NT2/D1 (cell line): ENCODE results near the gene WDR81.
"Not testable (repeated sequence)": the region's sequence is repeated elsewhere in the genome, so short reads cannot be mapped to it uniquely, and the experiment has no call there.

Experiments
- DNase-seq: peaks from one replicate; pipeline ENCODE4 v3.0.0-alpha.2; 2011; ENCODE audit warnings: low read depth, low spot score
- H3K27me3 ChIP-seq: 2 replicates; pipeline ENCODE4 v1.6.0; 2011; ENCODE audit warnings: mild to moderate bottlenecking; ENCODE audit not compliant: insufficient read length, insufficient read depth
- H3K36me3 ChIP-seq: 2 replicates; pipeline ENCODE4 v1.6.1; 2011; ENCODE audit warnings: mild to moderate bottlenecking, low read length, mixed read lengths; ENCODE audit not compliant: insufficient read depth, insufficient read length
- H3K4me1 ChIP-seq: 2 replicates; pipeline ENCODE4 v1.5.1; 2011; ENCODE audit not compliant: insufficient read depth, insufficient read length
- H3K4me3 ChIP-seq: 2 replicates; pipeline ENCODE4 v1.5.1; 2011; ENCODE audit warnings: low read depth; ENCODE audit not compliant: insufficient read length
- H3K9ac ChIP-seq: 2 replicates; pipeline ENCODE4 v1.6.0; 2011; ENCODE audit warnings: low read depth; ENCODE audit not compliant: insufficient read length
- H3K9me3 ChIP-seq: 2 replicates; pipeline ENCODE4 v1.5.1; 2011; ENCODE audit warnings: mild to moderate bottlenecking, low read length; ENCODE audit not compliant: insufficient read depth
- SUZ12 ChIP-seq: IDR thresholded peaks from 2 replicates; pipeline ENCODE4 v1.6.1; 2011; ENCODE audit not compliant: insufficient read length, insufficient read depth; ENCODE audit errors: extremely low read depth
- YY1 ChIP-seq: IDR thresholded peaks from 2 replicates; pipeline ENCODE4 v1.6.1; 2011; ENCODE audit not compliant: insufficient read length, insufficient read depth
- ZNF274 ChIP-seq: IDR thresholded peaks from 2 replicates; pipeline ENCODE4 v1.6.1; 2011; ENCODE audit warnings: mild to moderate bottlenecking, low read depth, low read length

Gene WDR81

GRCh38 chr17:1762901-1763898, 38.7 kb downstream of the WDR81 start:
- TF ChIP-seq ZNF274 (no peak), YY1 (no peak), SUZ12 (no peak)
- H3K9ac ChIP-seq, result peak overlapping the region; percentile 70
- H3K27me3 ChIP-seq, result no peaks in the 10 kb centered on the region
- no peaks in the 10 kb centered on the region for H3K9me3 ChIP-seq
- DNase-seq, result no peak
- peaks cover 6% of the 10 kb centered on the region for H3K36me3 ChIP-seq
- peaks cover 13% of the 10 kb centered on the region for H3K4me1 ChIP-seq
- peak overlapping the region; percentile 56 for H3K4me3 ChIP-seq

GRCh38 chr17:1764284-1764683, 39.8 kb downstream of the WDR81 start:
- peaks cover 6% of the 10 kb centered on the region for H3K36me3 ChIP-seq

GRCh38 chr17:1764705-1765104, 40.2 kb downstream of the WDR81 start:
- peaks cover 13% of the 10 kb centered on the region for H3K4me1 ChIP-seq

More at GRCh38 chr17:1764284-1764683, 39.8 kb downstream of the WDR81 start:
- no peak overlapping the region for H3K9ac ChIP-seq
- no peaks in the 10 kb centered on the region for H3K27me3 ChIP-seq
- H3K9me3 ChIP-seq, result no peaks in the 10 kb centered on the region
- DNase-seq, result no peak
- TF ChIP-seq YY1, result no peak
- no peak for TF ChIP-seq ZNF274
- no peak for TF ChIP-seq SUZ12
- H3K4me3 ChIP-seq, result no peak overlapping the region
- H3K4me1 ChIP-seq, result peaks cover 13% of the 10 kb centered on the region

GRCh38 chr17:1765576-1765975, 41.1 kb downstream of the WDR81 start:
- TF ChIP-seq YY1 (no peak), SUZ12 (no peak), ZNF274 (no peak)
- H3K4me1 ChIP-seq, result peaks cover 13% of the 10 kb centered on the region
- no peak overlapping the region for H3K4me3 ChIP-seq
- DNase-seq, result no peak
- no peaks in the 10 kb centered on the region for H3K27me3 ChIP-seq
- peaks cover 6% of the 10 kb centered on the region for H3K36me3 ChIP-seq
- no peak overlapping the region for H3K9ac ChIP-seq
- no peaks in the 10 kb centered on the region for H3K9me3 ChIP-seq

More at GRCh38 chr17:1764705-1765104, 40.2 kb downstream of the WDR81 start:
- not testable (repeated sequence) for DNase-seq, H3K36me3 ChIP-seq, H3K27me3 ChIP-seq, H3K4me3 ChIP-seq, H3K9ac ChIP-seq, H3K9me3 ChIP-seq

GRCh38 chr17:1766382-1767135, 42.1 kb downstream of the WDR81 start:
- no peak overlapping the region for H3K4me3 ChIP-seq
- DNase-seq, result no peak
- TF ChIP-seq YY1, result no peak
- TF ChIP-seq ZNF274, result no peak
- TF ChIP-seq SUZ12, result no peak

GRCh38 chr17:1767358-1767757, 42.9 kb downstream of the WDR81 start:
- no peak for DNase-seq
- no peaks in the 10 kb centered on the region for H3K27me3 ChIP-seq

More at GRCh38 chr17:1766382-1767135, 42.1 kb downstream of the WDR81 start:
- peaks cover 12% of the 10 kb centered on the region for H3K4me1 ChIP-seq
- no peak overlapping the region for H3K9ac ChIP-seq
- peaks cover 9% of the 10 kb centered on the region for H3K36me3 ChIP-seq
- H3K27me3 ChIP-seq, result no peaks in the 10 kb centered on the region
- H3K9me3 ChIP-seq, result no peaks in the 10 kb centered on the region

More at GRCh38 chr17:1767358-1767757, 42.9 kb downstream of the WDR81 start:
- no peaks in the 10 kb centered on the region for H3K9me3 ChIP-seq
- H3K4me3 ChIP-seq, result no peak overlapping the region
- TF ChIP-seq ZNF274 (no peak), YY1 (no peak), SUZ12 (no peak)
- H3K4me1 ChIP-seq, result peaks cover 11% of the 10 kb centered on the region
- peaks cover 10% of the 10 kb centered on the region for H3K36me3 ChIP-seq
- H3K9ac ChIP-seq, result no peak overlapping the region
